Lower lobe of right lung (tissue), 2 donors: ENCODE results near the gene MTUS2. TPM values are rescaled to one million over a fixed set of nuclear protein-coding genes. Genes with fewer than 3 reads are reported as not detected.

ENCODE experiments used
- ATAC-seq, 2 donors: fragments of 200-7000 bp; cut with Tn5 transposase; one replicate each; pipeline ENCODE4 v1.9.1; 2020 to 2022; ENCODE audit warnings: mild to moderate bottlenecking in 2 of 2, moderate library complexity in 2 of 2
- DNase-seq: peaks from one replicate; pipeline ENCODE4 v3.0.0-alpha.2; 2020
- H3K27ac ChIP-seq: fragments of 200-600 bp; one replicate; pipeline ENCODE4 v1.8.0; 2022
- H3K27me3 ChIP-seq: fragments of 200-600 bp; one replicate; pipeline ENCODE4 v1.8.0; 2022; ENCODE audit warnings: low read depth
- H3K36me3 ChIP-seq: fragments of 200-600 bp; one replicate; pipeline ENCODE4 v1.8.0; 2022; ENCODE audit warnings: mild to moderate bottlenecking
- H3K4me1 ChIP-seq: fragments of 200-600 bp; one replicate; pipeline ENCODE4 v1.8.0; 2022
- H3K4me3 ChIP-seq: fragments of 200-600 bp; one replicate; pipeline ENCODE4 v1.8.0; 2022; ENCODE audit warnings: mild to moderate bottlenecking
- H3K9me3 ChIP-seq: fragments of 200-600 bp; one replicate; pipeline ENCODE4 v1.8.0; 2022
- CTCF ChIP-seq: fragments of 200-600 bp; IDR thresholded peaks from one replicate; pipeline ENCODE4 v1.8.0; 2022; ENCODE audit warnings: antibody characterized with exemption, mild to moderate bottlenecking
- intact Hi-C: fragments of 100-400 bp; cut with DNase I; formaldehyde crosslinking; loops from one replicate; pipeline ENCODE4 v1.11.0; 2022
- total RNA-seq: library from RNA; stranded (reverse); fragmentation: NEBNext Ultra II Directional; extraction: Animal tissue kit (Norgen Biotek cat#: 25700); gene quantifications from one replicate; pipeline ENCODE4 v1.2.1, GENCODE V29; 2021
- donor health status: DM: no; HTN: yes; CAD: no; lungs with severe emphysema.

The MTUS2 gene
- total RNA-seq, 1 donor from 2014 or later: 0.21 TPM

- Histone ChIP-seq H3K9me3 (no peaks in the 10 kb centered on the region), H3K36me3 (no peaks in the 10 kb centered on the region), H3K4me1 (no peaks in the 10 kb centered on the region), H3K4me3 (no peak overlapping the region), H3K27ac (no peak overlapping the region), H3K27me3 (no peaks in the 10 kb centered on the region)
- TF ChIP-seq CTCF: no peak
- DNase-seq: no peak
- intact Hi-C loops: no loop called here
- no peak for ATAC-seq
Measured at GRCh38 chr13:29164116-29164515, 344.0 kb downstream of the MTUS2 start.

DNA sequence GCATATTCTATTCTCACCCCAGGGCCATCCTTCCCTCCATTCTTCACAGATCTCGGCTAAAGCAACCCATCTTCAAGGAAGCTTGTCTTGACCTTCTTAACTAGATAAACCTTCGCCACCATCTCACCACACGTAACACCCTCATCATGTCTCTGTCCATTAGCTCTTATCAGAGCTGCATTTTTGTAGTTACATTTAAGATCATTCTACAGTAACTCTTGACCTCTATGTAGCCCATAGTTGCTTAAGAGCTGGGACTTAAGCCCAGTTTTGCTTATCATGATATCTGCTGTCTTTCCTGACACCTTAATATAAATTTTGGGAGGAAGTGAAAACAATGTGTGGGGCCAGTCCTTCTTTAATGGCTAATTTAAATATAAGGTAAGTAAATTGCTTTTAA is 345.1 kb downstream of the MTUS2 start:
- TF ChIP-seq CTCF: no peak
- DNase-seq (no peak), ATAC-seq (no peak)
- H3K36me3 ChIP-seq: no peaks in the 10 kb centered on the region
- intact Hi-C loops: no loop called here
- H3K9me3 ChIP-seq: no peaks in the 10 kb centered on the region
- H3K4me3 ChIP-seq: no peak overlapping the region
- no peaks in the 10 kb centered on the region for H3K4me1 ChIP-seq
- no peaks in the 10 kb centered on the region for H3K27me3 ChIP-seq
- no peak overlapping the region for H3K27ac ChIP-seq

GRCh38 chr13:29165840-29166239 is 345.7 kb downstream of the MTUS2 start:
- H3K27me3 ChIP-seq: no peaks in the 10 kb centered on the region
- no peak for TF ChIP-seq CTCF
- H3K36me3 ChIP-seq: no peaks in the 10 kb centered on the region
- no peak overlapping the region for H3K27ac ChIP-seq
- DNase-seq (no peak), ATAC-seq (no peak)
- no peak overlapping the region for H3K4me3 ChIP-seq
- no peaks in the 10 kb centered on the region for H3K9me3 ChIP-seq
- intact Hi-C loops: no loop called here
- H3K4me1 ChIP-seq: no peaks in the 10 kb centered on the region

GRCh38 chr13:29170436-29171082 is 350.4 kb downstream of the MTUS2 start:
- H3K27ac ChIP-seq: no peak overlapping the region
- DNase-seq: no peak

GRCh38 chr13:29171244-29171643 is 351.1 kb downstream of the MTUS2 start:
- ATAC-seq (no peak), DNase-seq (no peak)
- Histone ChIP-seq H3K36me3 (no peaks in the 10 kb centered on the region), H3K27me3 (no peaks in the 10 kb centered on the region), H3K4me1 (no peaks in the 10 kb centered on the region), H3K9me3 (no peaks in the 10 kb centered on the region), H3K4me3 (no peak overlapping the region), H3K27ac (no peak overlapping the region)
- intact Hi-C loops: no loop called here
- TF ChIP-seq CTCF: no peak

More at GRCh38 chr13:29170436-29171082, 350.4 kb downstream of the MTUS2 start:
- intact Hi-C loops: no loop called here
- no peak for TF ChIP-seq CTCF
- H3K27me3 ChIP-seq: no peaks in the 10 kb centered on the region
- no peaks in the 10 kb centered on the region for H3K9me3 ChIP-seq
- no peak for ATAC-seq
- H3K4me1 ChIP-seq: no peaks in the 10 kb centered on the region
- no peaks in the 10 kb centered on the region for H3K36me3 ChIP-seq
- no peak overlapping the region for H3K4me3 ChIP-seq
